ENCODE results near the gene PREX1. TPM values are rescaled to one million over a fixed set of nuclear protein-coding genes. Genes with fewer than 3 reads are reported as not detected.
"Not testable (repeated sequence)": the region's sequence is repeated elsewhere in the genome, so short reads cannot be mapped to it uniquely, and the experiment has no call there.

The PREX1 gene
- total and polyA plus RNA-seq, 2 donors (not counting 1 experiment from before 2014, with no cell fraction given), result 1.0 to 3.1 TPM

GRCh38 chr20:48813446-48813747, 14.4 kb downstream of the PREX1 start:
- TF ChIP-seq CTCF (conservative IDR thresholded peaks at IDR 0.05 in 1 of 2, IDR thresholded peaks at IDR 0.05 in 1 of 2; ENCODE audit: low read depth in 1 of 2, low read length in 2 of 2), result no peak
- TF ChIP-seq EZH2 (IDR thresholded peaks at IDR 0.05; ENCODE audit: low read length, missing control alignments), result no peak
- no peak overlapping the region for H2AFZ ChIP-seq (ENCODE audit: low read length)
- no peaks in the 10 kb centered on the region for H3K79me2 ChIP-seq (ENCODE audit: control insufficient read depth, insufficient read depth, low read length)
- no peaks in the 10 kb centered on the region for H3K4me1 ChIP-seq (ENCODE audit: control insufficient read depth, extremely low read depth, insufficient read depth, low read length)
- no peak overlapping the region for H3K4me3 ChIP-seq (replicated peaks in 1 of 4; ENCODE audit: control extremely low read depth in 1 of 4, insufficient read depth in 1 of 4, low read depth in 3 of 4, low read length in 4 of 4)
- no peaks in the 10 kb centered on the region for H3K36me3 ChIP-seq (ENCODE audit: control insufficient read depth, insufficient read depth, low read length)
- no peaks in the 10 kb centered on the region for H3K9me3 ChIP-seq (ENCODE audit: control insufficient read depth, insufficient read depth, low read depth, low read length)
- no peak for DNase-seq (ENCODE audit: low read depth in 2 of 2)
- no peak overlapping the region for H3K27ac ChIP-seq (ENCODE audit: insufficient read depth, low read length)
- H3K4me2 ChIP-seq (ENCODE audit: extremely low read depth, insufficient read depth, low read length), result no peak overlapping the region
- H3K9ac ChIP-seq (ENCODE audit: insufficient read depth, low read length), result no peak overlapping the region
- no peaks in the 10 kb centered on the region for H4K20me1 ChIP-seq (ENCODE audit: control insufficient read depth, extremely low read depth, insufficient read depth, low read length)
- H3K27me3 ChIP-seq (ENCODE audit: control insufficient read depth, insufficient read depth, low read length), result no peaks in the 10 kb centered on the region

- DNase-seq (ENCODE audit: low read depth in 2 of 2), result no peak
- H4K20me1 ChIP-seq (ENCODE audit: control insufficient read depth, extremely low read depth, insufficient read depth, low read length), result no peaks in the 10 kb centered on the region
- no peak overlapping the region for H2AFZ ChIP-seq (ENCODE audit: low read length)
- no peak overlapping the region for H3K27ac ChIP-seq (ENCODE audit: insufficient read depth, low read length)
- no peaks in the 10 kb centered on the region for H3K9me3 ChIP-seq (ENCODE audit: control insufficient read depth, insufficient read depth, low read depth, low read length)
- no peaks in the 10 kb centered on the region for H3K36me3 ChIP-seq (ENCODE audit: control insufficient read depth, insufficient read depth, low read length)
- H3K27me3 ChIP-seq (ENCODE audit: control insufficient read depth, insufficient read depth, low read length), result no peaks in the 10 kb centered on the region
- H3K79me2 ChIP-seq (ENCODE audit: control insufficient read depth, insufficient read depth, low read length), result no peaks in the 10 kb centered on the region
- H3K4me1 ChIP-seq (ENCODE audit: control insufficient read depth, extremely low read depth, insufficient read depth, low read length), result no peaks in the 10 kb centered on the region
- no peak overlapping the region for H3K9ac ChIP-seq (ENCODE audit: insufficient read depth, low read length)
- no peak overlapping the region for H3K4me2 ChIP-seq (ENCODE audit: extremely low read depth, insufficient read depth, low read length)
- no peak overlapping the region for H3K4me3 ChIP-seq (replicated peaks in 1 of 4; ENCODE audit: control extremely low read depth in 1 of 4, insufficient read depth in 1 of 4, low read depth in 3 of 4, low read length in 4 of 4)
- TF ChIP-seq CTCF (conservative IDR thresholded peaks at IDR 0.05 in 1 of 2, IDR thresholded peaks at IDR 0.05 in 1 of 2; ENCODE audit: low read depth in 1 of 2, low read length in 2 of 2) (no peak), EZH2 (IDR thresholded peaks at IDR 0.05; ENCODE audit: low read length, missing control alignments) (no peak)
These were observed 15.0 kb downstream of the PREX1 start for GRCh38 chr20:48812600-48813445.

- not testable (repeated sequence) for H3K79me2 ChIP-seq (ENCODE audit: control insufficient read depth, insufficient read depth, low read length); H3K36me3 ChIP-seq (ENCODE audit: control insufficient read depth, insufficient read depth, low read length); H2AFZ ChIP-seq (ENCODE audit: low read length); H3K27me3 ChIP-seq (ENCODE audit: control insufficient read depth, insufficient read depth, low read length); H3K9me3 ChIP-seq (ENCODE audit: control insufficient read depth, insufficient read depth, low read depth, low read length); H3K4me2 ChIP-seq (ENCODE audit: extremely low read depth, insufficient read depth, low read length); H3K27ac ChIP-seq (ENCODE audit: insufficient read depth, low read length); H3K4me3 ChIP-seq (replicated peaks in 1 of 4; ENCODE audit: control extremely low read depth in 1 of 4, insufficient read depth in 1 of 4, low read depth in 3 of 4, low read length in 4 of 4); DNase-seq (ENCODE audit: low read depth in 2 of 2); H3K4me1 ChIP-seq (ENCODE audit: control insufficient read depth, extremely low read depth, insufficient read depth, low read length); H4K20me1 ChIP-seq (ENCODE audit: control insufficient read depth, extremely low read depth, insufficient read depth, low read length); H3K9ac ChIP-seq (ENCODE audit: insufficient read depth, low read length)
These were observed 15.7 kb downstream of the PREX1 start for GRCh38 chr20:48812114-48812513.

Measured in fibroblast of lung (primary cell).